Subcutaneous adipose tissue (tissue), 4 donors: ENCODE data around the gene APOF. TPM values are rescaled to one million over a fixed set of nuclear protein-coding genes. Genes with fewer than 3 reads are reported as not detected.

Experiments
- CTCF ChIP-seq: fragments of 450-650 bp; IDR thresholded peaks from one replicate; pipeline ENCODE4 v1.5.1; 2016; ENCODE audit warnings: low read depth, mild to moderate bottlenecking, control low read depth, antibody characterized with exemption, moderate library complexity
- total RNA-seq, 4 donors: library from RNA; depleted of rRNA; stranded (reverse); fragments of >200 nt; gene quantifications; one replicate each; pipeline ENCODE4 v1.1.0, GENCODE V29; 2016

The APOF gene
- total RNA-seq, 4 donors from 2014 or later: not detected

- no peak for TF ChIP-seq CTCF
Measured at GRCh38 chr12:56391721-56392120, 29.1 kb upstream of the APOF start.

GRCh38 chr12:56389412-56389811, 26.8 kb upstream of the APOF start:
- no peak for TF ChIP-seq CTCF

- no peak for TF ChIP-seq CTCF
Measured at GRCh38 chr12:56387152-56387736, 24.6 kb upstream of the APOF start.

GRCh38 chr12:56385873-56386272, 23.2 kb upstream of the APOF start:
- no peak for TF ChIP-seq CTCF

- TF ChIP-seq CTCF: no peak
Measured at GRCh38 chr12:56382611-56383010, 20.0 kb upstream of the APOF start.

- TF ChIP-seq CTCF: no peak
Measured at GRCh38 chr12:56377989-56378316, 15.3 kb upstream of the APOF start.

- no peak for TF ChIP-seq CTCF
Measured at GRCh38 chr12:56377310-56377988, 14.8 kb upstream of the APOF start.
